PC-3 (cell line): ENCODE measurements around the gene ZYG11B. TPM values are rescaled to one million over a fixed set of nuclear protein-coding genes. Genes with fewer than 3 reads are reported as not detected.
"Not testable (repeated sequence)": the region's sequence is repeated elsewhere in the genome, so short reads cannot be mapped to it uniquely, and the experiment has no call there.

ENCODE experiments used
- ATAC-seq: fragments of 200-7000 bp; cut with Tn5 transposase; 2 replicates; pipeline ENCODE4 v1.9.1; 2020; ENCODE audit warnings: mild to moderate bottlenecking, moderate library complexity
- BruUV-seq: library from RNA; stranded (reverse); fragments of 400-500 nt; replicated peaks from 2 replicates; lab custom pipeline; 2021; lab: Mats Ljungman, UMichigan
- CTCF ChIA-PET: fragments of 300-600 bp; sonication (Branson Sonifier 250); formaldehyde crosslinking; loops from one replicate; lab custom pipeline; 2022; ENCODE audit warnings: antibody characterized with exemption; lab: Charles Lee
- POLR2A ChIA-PET: fragments of 300-600 bp; sonication (Branson Sonifier 250); formaldehyde crosslinking; loops from one replicate; lab custom pipeline; 2022; ENCODE audit warnings: antibody characterized with exemption; ENCODE audit not compliant: unreplicated experiment; lab: Charles Lee
- DNase-seq: peaks from one replicate; pipeline ENCODE4 v3.0.0-alpha.2; 2015
- H2AFZ ChIP-seq: fragments of 300-600 bp; sonication (generic); 2 replicates; pipeline ENCODE4 v1.6.0; 2016; ENCODE audit warnings: antibody characterized with exemption, low read length
- H3F3A ChIP-seq: fragments of 300-600 bp; sonication (generic); one replicate; pipeline ENCODE4 v1.6.0; 2017; ENCODE audit warnings: antibody characterized with exemption, low read length, control low read depth, mild to moderate bottlenecking; ENCODE audit not compliant: unreplicated experiment
- H3K27ac ChIP-seq: fragments of 300-600 bp; sonication (generic); 2 replicates; pipeline ENCODE4 v1.5.1; 2016; ENCODE audit warnings: mild to moderate bottlenecking, low read length
- H3K27me3 ChIP-seq: fragments of 300-600 bp; sonication (generic); 2 replicates; pipeline ENCODE4 v1.6.1; 2016; ENCODE audit warnings: low read length, mixed read lengths
- H3K36me3 ChIP-seq: fragments of 300-600 bp; sonication (generic); 2 replicates; pipeline ENCODE4 v1.6.1; 2016; ENCODE audit warnings: low read depth, mixed run types, low read length, mixed read lengths
- H3K4me1 ChIP-seq: fragments of 300-600 bp; sonication (generic); 2 replicates; pipeline ENCODE4 v1.5.1; 2016; ENCODE audit warnings: low read length; ENCODE audit not compliant: insufficient read depth
- H3K4me2 ChIP-seq: fragments of 300-600 bp; sonication (generic); 2 replicates; pipeline ENCODE4 v1.6.0; 2016; ENCODE audit warnings: low read length
- H3K4me3 ChIP-seq: fragments of 300-600 bp; sonication (generic); 2 replicates; pipeline ENCODE4 v1.5.1; 2016; ENCODE audit warnings: mild to moderate bottlenecking, low read length, mixed read lengths
- H3K79me2 ChIP-seq: fragments of 300-600 bp; sonication (generic); 2 replicates; pipeline ENCODE4 v1.6.1; 2017; ENCODE audit warnings: low read length, mixed read lengths
- H3K9ac ChIP-seq: fragments of 300-600 bp; sonication (generic); 2 replicates; pipeline ENCODE4 v1.6.0; 2016; ENCODE audit warnings: mild to moderate bottlenecking, low read length
- H3K9me2 ChIP-seq: fragments of 300-600 bp; sonication (generic); replicated peaks from 2 replicates; pipeline ENCODE4 v1.6.1; 2016; ENCODE audit warnings: mixed run types, low read length, mixed read lengths
- H3K9me3 ChIP-seq: fragments of 300-600 bp; sonication (generic); 2 replicates; pipeline ENCODE4 v1.6.1; 2016; ENCODE audit warnings: low read length, mixed read lengths
- H4K20me1 ChIP-seq: fragments of 300-600 bp; sonication (generic); 2 replicates; pipeline ENCODE4 v1.6.1; 2016; ENCODE audit warnings: low read length, mixed read lengths
- CTCF ChIP-seq: fragments of 300-600 bp; sonication (generic); conservative IDR thresholded peaks from 2 replicates; pipeline ENCODE4 v1.5.1; 2017; ENCODE audit warnings: antibody characterized with exemption, low read depth, mild to moderate bottlenecking, low read length
- EZH2 ChIP-seq: fragments of 300-600 bp; sonication (generic); IDR thresholded peaks from one replicate; pipeline ENCODE4 v1.6.1; 2017; ENCODE audit warnings: antibody characterized with exemption, mild to moderate bottlenecking, low read length; ENCODE audit not compliant: unreplicated experiment
- EZH2phosphoT487 ChIP-seq: fragments of 300-600 bp; sonication (generic); IDR thresholded peaks from 2 replicates; pipeline ENCODE4 v1.6.1; 2018; ENCODE audit warnings: mild to moderate bottlenecking, antibody characterized with exemption, low read length, borderline replicate concordance
- intact Hi-C: fragments of 100-400 bp; cut with micrococcal nuclease; formaldehyde crosslinking; loops from 2 replicates; pipeline ENCODE4 v1.9.0; 2023
- total RNA-seq: library from RNA; depleted of rRNA; stranded (reverse); fragments of >200 nt; gene quantifications from 2 replicates; pipeline ENCODE4 v1.2.3, GENCODE V29; 2014

Gene ZYG11B
- total RNA-seq, 1 experiment from 2014 or later = 23.4 TPM

- H3K27ac ChIP-seq = no peak within 1 kb of the TSS
- no peak within 1 kb of the TSS for H3K9ac ChIP-seq
- ChIA-PET POLR2A (no interaction called here), CTCF (no interaction called here)
- no TSS peak for BruUV-seq
- H3K36me3 ChIP-seq = no peaks in the 10 kb centered on the region
- no peaks in the 10 kb centered on the region for H3K9me3 ChIP-seq
- intact Hi-C loops = no loop called here
- H3F3A ChIP-seq = no peaks in the 10 kb centered on the region
- peak; percentile 97 for ATAC-seq
- H4K20me1 ChIP-seq = no peaks in the 10 kb centered on the region
- no peaks in the 10 kb centered on the region for H3K9me2 ChIP-seq
- H3K4me2 ChIP-seq = peak within 1 kb of the TSS; percentile 73
- peak within 1 kb of the TSS; percentile 81 for H2AFZ ChIP-seq
- no peaks in the 10 kb centered on the region for H3K79me2 ChIP-seq
- H3K4me3 ChIP-seq = peak within 1 kb of the TSS; percentile 38; the same call in 1 of the 2 replicates
- peak; percentile 60 for DNase-seq
- TF ChIP-seq CTCF (no peak), EZH2 (no peak), EZH2phosphoT487 (no peak)
- no peaks in the 10 kb centered on the region for H3K27me3 ChIP-seq
- no peaks in the 10 kb centered on the region for H3K4me1 ChIP-seq
These were observed 116.5 kb downstream of the ZYG11B start, which contains the start of gene ZYG11A for GRCh38 chr1:52842643-52843310. TSS of gene ZYG11A (plus strand) at chr1:52842760. CDS start at chr1:52842884, 124 bp downstream.

GRCh38 chr1:52845119-52845518 lies 118.9 kb downstream of the ZYG11B start:
- H3F3A ChIP-seq, ATAC-seq, intact Hi-C loops, H2AFZ ChIP-seq, CTCF ChIA-PET, H4K20me1 ChIP-seq, H3K4me3 ChIP-seq, POLR2A ChIA-PET, H3K9ac ChIP-seq, H3K27me3 ChIP-seq, H3K36me3 ChIP-seq, DNase-seq, H3K27ac ChIP-seq, H3K9me3 ChIP-seq, H3K79me2 ChIP-seq, H3K4me1 ChIP-seq, BruUV-seq, H3K9me2 ChIP-seq, H3K4me2 ChIP-seq: not testable (repeated sequence)

- no peaks in the 10 kb centered on the region for H3F3A ChIP-seq
- no peaks in the 10 kb centered on the region for H3K4me1 ChIP-seq
- DNase-seq (no peak), ATAC-seq (no peak)
- CTCF ChIA-PET = no interaction called here
- intact Hi-C loops = no loop called here
- no peaks in the 10 kb centered on the region for H3K9me3 ChIP-seq
- no peak overlapping the region for H3K9ac ChIP-seq
- no peaks in the 10 kb centered on the region for H3K36me3 ChIP-seq
- no TSS peak for BruUV-seq
- H3K27me3 ChIP-seq = no peaks in the 10 kb centered on the region
- no peak overlapping the region for H3K4me2 ChIP-seq
- H3K27ac ChIP-seq = no peak overlapping the region
- H3K4me3 ChIP-seq = no peak overlapping the region
- no peaks in the 10 kb centered on the region for H4K20me1 ChIP-seq
- TF ChIP-seq EZH2 (no peak), EZH2phosphoT487 (no peak), CTCF (no peak)
- H2AFZ ChIP-seq = no peak overlapping the region
- H3K79me2 ChIP-seq = no peaks in the 10 kb centered on the region
- POLR2A ChIA-PET = no interaction called here
- no peaks in the 10 kb centered on the region for H3K9me2 ChIP-seq
These were observed 122.2 kb downstream of the ZYG11B start for GRCh38 chr1:52848423-52848822.
